ENCODE data around the gene ZNF728.
"Not testable (repeated sequence)": the region's sequence is repeated elsewhere in the genome, so short reads cannot be mapped to it uniquely, and the experiment has no call there.

The ZNF728 gene

DNA sequence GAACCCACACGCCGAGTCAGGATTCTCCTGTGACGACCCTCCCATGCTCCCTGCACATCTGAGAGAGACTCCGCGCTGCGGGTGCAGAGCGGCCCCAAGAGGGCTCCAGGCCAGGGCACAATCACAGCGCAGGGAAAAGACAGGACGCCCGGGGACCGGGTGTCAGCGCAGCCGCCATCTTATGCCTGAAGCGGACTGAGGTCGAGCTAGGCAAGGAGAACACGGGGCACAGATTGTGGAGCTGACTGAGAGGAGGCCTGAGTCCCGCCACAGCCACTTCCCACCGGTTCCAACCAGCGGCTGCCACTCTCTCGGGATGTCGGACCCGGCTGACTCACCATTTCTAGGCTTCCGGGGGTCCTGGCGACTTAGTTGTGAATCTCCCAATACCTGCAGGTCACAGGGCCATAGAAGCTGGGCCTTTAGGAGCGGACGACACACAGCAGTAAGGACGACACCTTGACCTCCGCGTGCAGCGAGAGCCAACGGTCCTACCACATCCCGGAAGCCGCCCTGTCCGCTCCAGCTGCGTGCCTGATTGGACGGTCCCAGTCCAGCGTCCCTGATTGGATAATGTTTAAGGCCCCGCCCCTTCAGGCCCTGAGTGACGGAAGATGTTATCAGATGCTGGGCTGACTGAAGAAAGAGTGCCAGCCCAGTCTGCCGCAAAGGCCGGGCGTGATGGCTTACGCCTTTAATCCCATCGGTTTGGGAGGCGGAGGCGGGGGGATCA, at the start of gene ZNF728:
TSS of gene ZNF728 (minus strand) at position 487 of the 733 bp plus-strand sequence. CDS start at position 341, 146 bp downstream.
- DNase-seq = no peak

- no peak for DNase-seq
Measured at GRCh38 chr19:23052349-23052748, 49.4 kb upstream of the ZNF728 start.

DNA sequence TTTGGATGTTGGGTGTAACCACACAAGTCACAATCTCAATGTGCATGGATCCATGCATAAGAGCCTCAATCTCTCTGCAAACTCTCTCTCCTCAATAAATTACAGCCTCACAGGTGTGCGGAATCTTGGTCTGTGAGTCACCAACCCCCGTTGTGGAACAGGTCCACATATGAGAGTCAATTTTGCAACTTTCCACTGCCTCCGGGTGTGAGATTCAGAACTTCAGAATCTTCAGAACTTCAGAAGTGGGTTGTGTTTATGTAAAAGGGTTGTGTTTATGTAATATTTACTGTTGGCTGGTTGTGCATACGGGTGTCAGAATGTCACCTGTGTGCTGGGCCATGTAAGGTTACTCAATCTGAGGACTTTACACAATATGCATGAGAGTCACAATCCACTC, 46.3 kb upstream of the ZNF728 start:
- no peak for DNase-seq

- DNase-seq = no peak
Measured at GRCh38 chr19:23046743-23047142, 43.8 kb upstream of the ZNF728 start.

DNA sequence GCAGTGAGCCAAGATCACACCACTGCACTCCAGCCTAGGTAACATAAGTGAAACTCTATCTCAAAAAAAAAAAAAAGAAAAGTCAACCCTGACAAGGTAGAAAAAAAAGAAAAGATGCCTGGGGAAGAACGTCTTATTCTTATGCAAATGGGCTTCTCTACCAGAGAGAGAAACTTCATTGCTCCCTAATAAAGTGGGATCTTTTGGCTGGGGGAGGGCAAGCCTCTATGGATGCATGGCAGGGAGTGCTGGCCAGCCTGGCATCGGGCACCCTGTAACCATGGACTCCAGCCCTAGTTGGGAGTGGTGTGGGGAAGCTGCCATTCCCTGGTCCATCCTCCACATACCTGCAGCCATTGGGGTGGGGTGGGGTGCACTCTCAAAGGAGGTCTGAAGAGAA, 30.7 kb upstream of the ZNF728 start:
- DNase-seq = no peak

- DNase-seq = no peak
Measured at GRCh38 chr19:23015660-23016059, 12.7 kb upstream of the ZNF728 start.

DNA sequence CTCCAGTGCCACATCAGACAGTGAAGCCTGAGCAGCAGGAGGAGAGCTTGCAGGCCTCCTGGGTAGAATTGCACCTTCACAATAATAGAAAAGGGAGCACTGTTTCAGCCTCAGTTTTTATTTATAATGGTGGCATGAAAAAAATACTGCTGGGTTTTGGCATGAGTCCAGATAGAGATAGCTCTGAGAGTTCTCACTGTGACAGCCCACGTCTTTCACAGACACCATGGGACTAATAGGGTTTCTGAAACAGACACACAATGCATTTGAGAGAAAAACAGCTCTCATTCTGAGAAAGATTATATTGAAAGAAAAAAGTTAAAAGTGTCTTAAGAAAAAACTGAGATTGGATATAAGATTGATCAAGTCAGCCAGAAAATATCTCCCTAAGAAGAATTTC, 8.0 kb downstream of the ZNF728 start:
- not testable (repeated sequence) for DNase-seq

GRCh38 chr19:22976248-22976647, 26.7 kb downstream of the ZNF728 start:
- no peak for DNase-seq

- DNase-seq = not testable (repeated sequence)
Measured at GRCh38 chr19:22975546-22976136, 27.3 kb downstream of the ZNF728 start.

DNA sequence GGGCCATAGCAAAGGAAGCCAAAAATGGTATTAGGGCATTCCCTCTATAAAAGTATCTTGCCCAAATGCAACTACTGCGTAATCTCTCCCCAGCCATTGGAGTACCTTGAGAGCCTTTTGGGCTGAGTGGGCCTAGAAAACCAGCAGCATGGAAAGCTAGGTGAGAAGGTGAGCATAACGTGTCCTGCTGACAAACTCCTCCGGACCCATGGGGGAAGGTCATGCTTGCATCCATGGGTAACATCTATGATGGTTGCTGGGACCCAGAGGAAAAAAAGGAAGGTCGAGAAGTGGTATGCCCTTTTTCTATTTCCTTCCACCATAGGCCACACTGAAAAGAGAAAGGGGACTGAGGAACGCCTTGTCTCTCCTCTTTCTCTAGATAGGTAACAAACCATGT, 57.4 kb downstream of the ZNF728 start:
- no peak for DNase-seq

DNA sequence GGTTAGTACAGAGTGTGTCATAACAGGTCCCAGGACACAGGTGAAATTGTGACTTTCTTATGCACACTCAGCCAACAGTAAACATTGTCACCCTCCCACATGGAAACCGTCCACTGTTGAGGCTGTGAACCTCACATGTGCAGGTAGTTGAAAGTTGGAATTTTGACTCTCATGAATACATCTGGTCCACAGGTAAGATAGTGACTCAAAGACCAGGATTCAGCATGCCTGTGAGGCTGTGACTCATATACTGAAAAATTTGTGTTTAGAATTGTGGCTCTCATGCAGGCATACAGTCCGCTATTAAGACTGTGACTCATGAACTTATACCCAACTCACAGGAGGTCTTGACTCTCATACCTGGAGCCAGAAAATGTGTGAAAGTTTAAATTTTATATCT, 67.8 kb downstream of the ZNF728 start:
- DNase-seq = no peak

DNA sequence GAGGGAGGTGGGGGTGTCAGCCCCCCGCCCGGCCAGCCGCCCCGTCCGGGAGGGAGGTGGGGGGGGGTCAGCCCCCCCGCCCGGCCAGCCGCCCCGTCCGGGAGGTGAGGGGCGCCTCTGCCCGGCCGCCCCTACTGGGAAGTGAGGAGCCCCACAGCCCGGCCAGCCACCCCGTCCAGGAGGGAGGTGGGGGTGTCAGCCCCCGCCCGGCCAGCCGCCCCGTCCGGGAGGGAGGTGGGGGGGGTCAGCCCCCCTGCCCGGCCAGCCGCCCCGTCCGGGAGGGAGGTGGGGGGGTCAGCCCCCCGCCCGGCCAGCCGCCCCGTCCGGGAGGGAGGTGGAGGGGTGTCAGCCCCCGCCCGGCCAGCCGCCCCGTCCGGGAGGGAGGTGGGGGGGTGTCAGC, 75.4 kb downstream of the ZNF728 start:
- DNase-seq = not testable (repeated sequence)

- not testable (repeated sequence) for DNase-seq
Measured at GRCh38 chr19:22925181-22925580, 77.8 kb downstream of the ZNF728 start.

Measured in activated CD8-positive, alpha-beta memory T cell treated with anti-CD3 and anti-CD28 coated beads for 24 hours (primary cell).